GM19351 (cell line): Measurements from ENCODE around the gene MEDAG.

Experiments used
- ATAC-seq: cut with Tn5 transposase; IDR thresholded peaks from one replicate; pipeline ENCODE4 v1.9.1; 2021; ENCODE audit warnings: mild to moderate bottlenecking, moderate library complexity; ENCODE audit not compliant: unreplicated experiment

MEDAG gene

GRCh38 chr13:30905932-30906383 is at the start of gene MEDAG:
Gene MEDAG (plus strand): TSS chr13:30906271. CDS start chr13:30906516, 245 bp downstream.
- ATAC-seq: no peak

- no peak for ATAC-seq
Observed at GRCh38 chr13:30857018-30857417, 49.1 kb upstream of the MEDAG start.

GRCh38 chr13:30857636-30858035 is 48.4 kb upstream of the MEDAG start:
- ATAC-seq: no peak

GRCh38 chr13:30859326-30859725 is 46.7 kb upstream of the MEDAG start:
- ATAC-seq: no peak

- no peak for ATAC-seq
Observed at GRCh38 chr13:30861163-30861562, 44.9 kb upstream of the MEDAG start.

GRCh38 chr13:30861836-30862467 is 44.1 kb upstream of the MEDAG start:
- no peak for ATAC-seq

GRCh38 chr13:30862707-30863106 is 43.4 kb upstream of the MEDAG start:
- no peak for ATAC-seq

GRCh38 chr13:30863231-30863630 is 42.8 kb upstream of the MEDAG start:
- no peak for ATAC-seq

GRCh38 chr13:30863796-30864195 is 42.3 kb upstream of the MEDAG start:
- ATAC-seq: no peak

GRCh38 chr13:30864433-30865122 is 41.5 kb upstream of the MEDAG start:
- no peak for ATAC-seq

- peak; percentile 95 for ATAC-seq
Observed at GRCh38 chr13:30865123-30866049, 40.7 kb upstream of the MEDAG start.

GRCh38 chr13:30866677-30867076 is 39.4 kb upstream of the MEDAG start:
- no peak for ATAC-seq

- no peak for ATAC-seq
Observed at GRCh38 chr13:30867089-30867669, 38.9 kb upstream of the MEDAG start.

- ATAC-seq: no peak
Observed at GRCh38 chr13:30868799-30869470, 37.1 kb upstream of the MEDAG start.

GRCh38 chr13:30869491-30869890 is 36.6 kb upstream of the MEDAG start:
- ATAC-seq: no peak

- ATAC-seq: peak; percentile 75
Observed at GRCh38 chr13:30870049-30870884, 35.8 kb upstream of the MEDAG start.

- no peak for ATAC-seq
Observed at GRCh38 chr13:30870916-30871587, 35.0 kb upstream of the MEDAG start.

GRCh38 chr13:30871588-30872275 is 34.3 kb upstream of the MEDAG start:
- no peak for ATAC-seq

- no peak for ATAC-seq
Observed at GRCh38 chr13:30872276-30872594, 33.8 kb upstream of the MEDAG start.
